ENCODE measurements around the gene PKP3. TPM values are rescaled to one million over a fixed set of nuclear protein-coding genes. Genes with fewer than 3 reads are reported as not detected.

Gene PKP3
- total and polyA plus RNA-seq, 9 of the 15 experiments (the other 6 are each of a cell fraction or from before 2014, with no cell fraction given) = 0.11 to 110 (median 30.7) TPM

GRCh38 chr11:429391-429790 is 35.4 kb downstream of the PKP3 start:
- intact Hi-C loops (cut with micrococcal nuclease) = no loop called here
- Histone ChIP-seq H3K27me3 (ENCODE audit: control insufficient read depth in 2 of 2, insufficient read depth in 2 of 2, low read length in 2 of 2) (no peaks in the 10 kb centered on the region), H3K9ac (ENCODE audit: insufficient read depth in 1 of 2, low read depth in 2 of 2, low read length in 2 of 2) (no peak overlapping the region), H3K36me3 (ENCODE audit: control insufficient read depth, insufficient read depth, low read length) (no peaks in the 10 kb centered on the region), H3K4me3 (no peak overlapping the region), H4K20me1 (replicated peaks; ENCODE audit: control insufficient read depth, insufficient read depth, low read length) (no peaks in the 10 kb centered on the region), H3K4me2 (ENCODE audit: insufficient read depth, low read length) (no peak overlapping the region), H3K9me1 (ENCODE audit: control insufficient read depth, insufficient read depth, low read length) (no peaks in the 10 kb centered on the region), H3K9me3 (replicated peaks; ENCODE audit: control insufficient read depth, insufficient read depth, low read depth, low read length) (no peaks in the 10 kb centered on the region), H2AFZ (ENCODE audit: low read depth, low read length) (no peak overlapping the region), H3K4me1 (replicated peaks in 1 of 2; ENCODE audit: control insufficient read depth in 2 of 2, insufficient read depth in 2 of 2, low read length in 2 of 2) (peaks cover 0 to 38% of the 10 kb centered on the region in 2 experiments; a peak in 2 of 5 replicates), H3K27ac (ENCODE audit: extremely low read depth, low read depth, low read length) (no peak overlapping the region), H3K79me2 (ENCODE audit: control insufficient read depth, insufficient read depth, low read length) (no peaks in the 10 kb centered on the region)
- FAIRE-seq = no peak
- ChIA-PET POLR2A (interaction anchor here (0.7 kb wide), 1 partner anchor 585 kb away, joined by 3 read pairs; no protein-coding TSS in a partner anchor), CTCF (ENCODE audit: low intra/inter-chr PET ratio) (no interaction called here)
- WGBS (ENCODE audit: insufficient coverage, low coverage, missing lambda C conversion rate) = 77% methylated on average over 13 of the region's 27 CpGs
- DNase-seq (ENCODE audit: extremely low read depth in 1 of 4, low spot score in 3 of 4) = no peak
- ATAC-seq = no peak
- no TSS peak for BruUV-seq (replicated peaks)
- in situ Hi-C loops (cut with MboI) = no loop called here
- TF ChIP-seq POLR2G (IDR thresholded peaks at IDR 0.05; ENCODE audit: low read depth, low read length) (0 out of 2 replicates have a peak, but pooled peaks have one; percentile 45), SETDB1 (IDR thresholded peaks at IDR 0.05; ENCODE audit: low read length) (no peak)

GRCh38 chr11:429931-430456 is 36.0 kb downstream of the PKP3 start:
- DNase-seq (ENCODE audit: extremely low read depth in 1 of 4, low spot score in 3 of 4) (no peak), FAIRE-seq (no peak), ATAC-seq (no peak)
- Histone ChIP-seq H3K27ac (ENCODE audit: extremely low read depth, low read depth, low read length) (no peak overlapping the region), H3K4me3 (no peak overlapping the region), H3K9ac (ENCODE audit: insufficient read depth in 1 of 2, low read depth in 2 of 2, low read length in 2 of 2) (no peak overlapping the region), H3K9me1 (ENCODE audit: control insufficient read depth, insufficient read depth, low read length) (no peaks in the 10 kb centered on the region), H3K4me2 (ENCODE audit: insufficient read depth, low read length) (no peak overlapping the region), H3K4me1 (replicated peaks in 1 of 2; ENCODE audit: control insufficient read depth in 2 of 2, insufficient read depth in 2 of 2, low read length in 2 of 2) (peaks cover 0 to 39% of the 10 kb centered on the region in 2 experiments; a peak in 2 of 5 replicates), H3K9me3 (replicated peaks; ENCODE audit: control insufficient read depth, insufficient read depth, low read depth, low read length) (no peaks in the 10 kb centered on the region), H3K79me2 (ENCODE audit: control insufficient read depth, insufficient read depth, low read length) (no peaks in the 10 kb centered on the region), H3K36me3 (ENCODE audit: control insufficient read depth, insufficient read depth, low read length) (no peaks in the 10 kb centered on the region), H4K20me1 (replicated peaks; ENCODE audit: control insufficient read depth, insufficient read depth, low read length) (no peaks in the 10 kb centered on the region), H2AFZ (ENCODE audit: low read depth, low read length) (no peak overlapping the region), H3K27me3 (ENCODE audit: control insufficient read depth in 2 of 2, insufficient read depth in 2 of 2, low read length in 2 of 2) (no peaks in the 10 kb centered on the region)
- WGBS (ENCODE audit: insufficient coverage, low coverage, missing lambda C conversion rate) = 58% methylated on average over 21 of the region's 25 CpGs
- no TSS peak for BruUV-seq (replicated peaks)
- in situ Hi-C loops (cut with MboI) = no loop called here
- intact Hi-C loops (cut with micrococcal nuclease) = no loop called here
- ChIA-PET CTCF (ENCODE audit: low intra/inter-chr PET ratio) (no interaction called here), POLR2A (interaction anchor here (0.7 kb wide), 1 partner anchor 584 kb away, joined by 3 read pairs; no protein-coding TSS in a partner anchor)
- TF ChIP-seq C11orf30 (IDR thresholded peaks at IDR 0.05; ENCODE audit: low read depth) (no peak), GABPB1 (CRISPR knock-in tag; IDR thresholded peaks at IDR 0.05) (no peak)

All from K562 (cell line).